Immature natural killer cell (primary cell): ENCODE data around the gene ATP6V0E1. TPM values are rescaled to one million over a fixed set of nuclear protein-coding genes. Genes with fewer than 3 reads are reported as not detected.
A peak's percentile ranks its signal among the peaks of the same experiment; 100 is the strongest.
"Not testable (repeated sequence)": the region's sequence is repeated elsewhere in the genome, so short reads cannot be mapped to it uniquely, and the experiment has no call there.

Experiments
- DNase-seq, 3 donors: peaks; one replicate each; pipeline ENCODE4 v3.0.0; 2022; ENCODE audit warnings: mixed read lengths in 1 of 3
- H3K27ac Mint-ChIP-seq, 6 donors: one replicate each; pipeline ENCODE4 v1.8.0; 2020; ENCODE audit warnings: mixed read lengths in 6 of 6, mild to moderate bottlenecking in 5 of 6, inconsistent platforms in 4 of 6, moderate library complexity in 3 of 6
- H3K27me3 Mint-ChIP-seq, 3 donors: one replicate each; pipeline ENCODE4 v1.8.0; 2020 to 2021; ENCODE audit warnings: low read depth in 3 of 3, mild to moderate bottlenecking in 3 of 3, mixed read lengths in 3 of 3, moderate library complexity in 3 of 3, inconsistent platforms in 1 of 3
- H3K36me3 Mint-ChIP-seq, 3 donors: one replicate each; pipeline ENCODE4 v1.8.0; 2020; ENCODE audit warnings: mixed read lengths in 3 of 3, inconsistent platforms in 2 of 3, mild to moderate bottlenecking in 2 of 3
- H3K4me1 Mint-ChIP-seq, 2 donors: one replicate each; pipeline ENCODE4 v1.8.0; 2020; ENCODE audit warnings: inconsistent platforms in 2 of 2, mild to moderate bottlenecking in 2 of 2, mixed read lengths in 2 of 2, moderate library complexity in 1 of 2
- H3K4me3 Mint-ChIP-seq, 5 donors: one replicate each; pipeline ENCODE4 v1.8.0; 2020; ENCODE audit warnings: mild to moderate bottlenecking in 5 of 5, mixed read lengths in 5 of 5, inconsistent platforms in 3 of 5, moderate library complexity in 3 of 5
- H3K9me3 Mint-ChIP-seq, 6 donors: one replicate each; pipeline ENCODE4 v1.8.0; 2020; ENCODE audit warnings: mild to moderate bottlenecking in 6 of 6, mixed read lengths in 6 of 6, inconsistent platforms in 4 of 6, moderate library complexity in 3 of 6
- polyA plus RNA-seq, 3 donors: library from polyadenylated mRNA; unstranded; fragments of 300-500 nt; fragmentation: Illumina TruSeq; gene quantifications; one replicate each; pipeline ENCODE4 v1.2.3, GENCODE V29; 2021

Gene ATP6V0E1
- polyA plus RNA-seq, 3 donors from 2014 or later, result 474 to 487 (median 485) TPM

GRCh38 chr5:173057062-173057924, 73.7 kb downstream of the ATP6V0E1 start:
- Mint-ChIP-seq H3K4me1 (peaks cover 39 to 53% of the 10 kb centered on the region in 2 donors), H3K4me3 (peak overlapping the region; percentile 92 to 97 (median 94)), H3K27ac (peak overlapping the region; percentile 90 to 96 (median 92)), H3K36me3 (no peaks in the 10 kb centered on the region), H3K27me3 (peaks cover 7 to 13% (median 8%) of the 10 kb centered on the region in 3 donors), H3K9me3 (no peaks in the 10 kb centered on the region)
- peak; percentile 97 to 98 (median 97) for DNase-seq

GRCh38 chr5:173062141-173062540, 78.6 kb downstream of the ATP6V0E1 start:
- Mint-ChIP-seq H3K27me3 (peaks cover 0 to under 1% (median 0%) of the 10 kb centered on the region in 3 donors), H3K4me3 (no peak overlapping the region), H3K27ac (peak overlapping the region in 1 of 6 donors; percentile 23), H3K4me1 (peaks cover 60 to 75% of the 10 kb centered on the region in 2 donors), H3K9me3 (no peaks in the 10 kb centered on the region), H3K36me3 (no peaks in the 10 kb centered on the region)
- DNase-seq, result no peak

GRCh38 chr5:173065155-173065554, 81.6 kb downstream of the ATP6V0E1 start:
- Mint-ChIP-seq H3K36me3 (peaks cover 0 to 6% (median 3%) of the 10 kb centered on the region in 3 donors), H3K4me1 (peaks cover 68 to 86% of the 10 kb centered on the region in 2 donors), H3K9me3 (no peaks in the 10 kb centered on the region)

GRCh38 chr5:173069671-173070070, 86.1 kb downstream of the ATP6V0E1 start:
- Mint-ChIP-seq H3K4me3 (peak overlapping the region in 1 of 5 donors; percentile 1), H3K36me3 (peaks cover 0 to 6% (median 3%) of the 10 kb centered on the region in 3 donors), H3K4me1 (peaks cover 58 to 85% of the 10 kb centered on the region in 2 donors), H3K27me3 (peaks cover 0 to 1% (median 0%) of the 10 kb centered on the region in 3 donors), H3K9me3 (no peaks in the 10 kb centered on the region), H3K27ac (no peak overlapping the region)
- no peak for DNase-seq

More at GRCh38 chr5:173065155-173065554, 81.6 kb downstream of the ATP6V0E1 start:
- H3K27ac Mint-ChIP-seq, result peak overlapping the region; percentile 9 to 86 (median 58)
- peak overlapping the region in 4 of 5 donors; percentile 44 to 68 (median 56) for H3K4me3 Mint-ChIP-seq
- DNase-seq, result no peak
- no peaks in the 10 kb centered on the region for H3K27me3 Mint-ChIP-seq

- Mint-ChIP-seq H3K4me3 (no peak overlapping the region), H3K27me3 (peaks cover 0 to 2% (median 1%) of the 10 kb centered on the region in 3 donors), H3K27ac (no peak overlapping the region), H3K36me3 (peaks cover 0 to 5% (median 0%) of the 10 kb centered on the region in 3 donors), H3K9me3 (no peaks in the 10 kb centered on the region), H3K4me1 (peaks cover 39 to 72% of the 10 kb centered on the region in 2 donors)
- DNase-seq, result no peak
These were observed 91.7 kb downstream of the ATP6V0E1 start for GRCh38 chr5:173075137-173075843.

- Mint-ChIP-seq H3K4me1 (peaks cover 37 to 72% of the 10 kb centered on the region in 2 donors), H3K4me3 (no peak overlapping the region), H3K9me3 (no peaks in the 10 kb centered on the region), H3K27me3 (peaks cover 0 to 2% (median 1%) of the 10 kb centered on the region in 3 donors), H3K27ac (no peak overlapping the region), H3K36me3 (peaks cover 2 to 9% (median 5%) of the 10 kb centered on the region in 3 donors)
- DNase-seq, result no peak
These were observed 92.4 kb downstream of the ATP6V0E1 start for GRCh38 chr5:173075970-173076369.

- Mint-ChIP-seq H3K36me3 (peaks cover 7 to 14% (median 10%) of the 10 kb centered on the region in 3 donors), H3K4me1 (peaks cover 37 to 71% of the 10 kb centered on the region in 2 donors)
- not testable (repeated sequence) for DNase-seq, H3K27me3 Mint-ChIP-seq, H3K9me3 Mint-ChIP-seq, H3K27ac Mint-ChIP-seq, H3K4me3 Mint-ChIP-seq
These were observed 92.9 kb downstream of the ATP6V0E1 start for GRCh38 chr5:173076471-173076870.

- Mint-ChIP-seq H3K27me3 (peaks cover 0 to 2% (median 0%) of the 10 kb centered on the region in 3 donors), H3K9me3 (no peaks in the 10 kb centered on the region), H3K4me3 (no peak overlapping the region), H3K36me3 (peaks cover 10 to 14% (median 11%) of the 10 kb centered on the region in 3 donors), H3K27ac (no peak overlapping the region), H3K4me1 (peaks cover 32 to 65% of the 10 kb centered on the region in 2 donors)
- DNase-seq, result no peak
These were observed 95.3 kb downstream of the ATP6V0E1 start for GRCh38 chr5:173078878-173079277.

Other genes with a start within 250 kb of the ATP6V0E1 start
- 1,000 to 10,000 TPM in 1 of 3 donors, 100 to 1,000 TPM in 2; 548 to 1,082 (median 887) TPM for gene DUSP1, start 212.6 kb upstream of the ATP6V0E1 start, polyA plus RNA-seq
- 10 to 100 TPM; 40.7 to 61.9 (median 61.7) TPM for gene ERGIC1, start 149.5 kb upstream of the ATP6V0E1 start, polyA plus RNA-seq
- 10 to 100 TPM; 32.6 to 35.5 (median 33.2) TPM for gene RPL26L1, start 24.3 kb upstream of the ATP6V0E1 start, polyA plus RNA-seq
- gene CREBRF, start 72.6 kb downstream of the ATP6V0E1 start, polyA plus RNA-seq, result 10 to 100 TPM; 40.6 to 71.2 (median 48.5) TPM
- 10 to 100 TPM; 14.4 to 34.7 (median 32.4) TPM for gene BNIP1, start 160.8 kb downstream of the ATP6V0E1 start, polyA plus RNA-seq